ENCODE data around the gene MCMBP.

Gene MCMBP

GRCh38 chr10:119784340-119785067 is 88.1 kb downstream of the MCMBP start:
- H3K27ac Mint-ChIP-seq: peak overlapping the region in 2 of 3 experiments; percentile 1 to 12
- no peaks in the 10 kb centered on the region for H3K27me3 Mint-ChIP-seq (ENCODE audit: low read depth)
- H3K4me3 Mint-ChIP-seq: no peak overlapping the region
- H3K36me3 Mint-ChIP-seq (ENCODE audit: low read depth): peaks cover 8% of the 10 kb centered on the region
- no peak for TF ChIP-seq CTCF (IDR thresholded peaks at IDR 0.05; ENCODE audit: unreplicated experiment in 3 of 3)
- no peaks in the 10 kb centered on the region for H3K9me3 Mint-ChIP-seq
- H3K4me1 Mint-ChIP-seq: peaks cover 5% of the 10 kb centered on the region

GRCh38 chr10:119783665-119784027 is 89.0 kb downstream of the MCMBP start:
- no peaks in the 10 kb centered on the region for H3K27me3 Mint-ChIP-seq (ENCODE audit: low read depth)

GRCh38 chr10:119782981-119783664 is 89.5 kb downstream of the MCMBP start:
- Mint-ChIP-seq H3K4me1 (peaks cover 5% of the 10 kb centered on the region), H3K4me3 (no peak overlapping the region), H3K27ac (no peak overlapping the region), H3K9me3 (no peaks in the 10 kb centered on the region), H3K36me3 (ENCODE audit: low read depth) (peaks cover 6% of the 10 kb centered on the region), H3K27me3 (ENCODE audit: low read depth) (no peaks in the 10 kb centered on the region)
- no peak for TF ChIP-seq CTCF (IDR thresholded peaks at IDR 0.05; ENCODE audit: unreplicated experiment in 3 of 3)

More at GRCh38 chr10:119783665-119784027, 89.0 kb downstream of the MCMBP start:
- Mint-ChIP-seq H3K4me1 (peaks cover 5% of the 10 kb centered on the region), H3K4me3 (no peak overlapping the region), H3K27ac (no peak overlapping the region), H3K9me3 (no peaks in the 10 kb centered on the region), H3K36me3 (ENCODE audit: low read depth) (peaks cover 8% of the 10 kb centered on the region)
- TF ChIP-seq CTCF (IDR thresholded peaks at IDR 0.05; ENCODE audit: unreplicated experiment in 3 of 3): no peak

- Mint-ChIP-seq H3K27ac (no peak overlapping the region), H3K9me3 (no peaks in the 10 kb centered on the region), H3K36me3 (ENCODE audit: low read depth) (peaks cover 3% of the 10 kb centered on the region), H3K27me3 (ENCODE audit: low read depth) (no peaks in the 10 kb centered on the region), H3K4me1 (peaks cover 5% of the 10 kb centered on the region), H3K4me3 (no peak overlapping the region)
- TF ChIP-seq CTCF (IDR thresholded peaks at IDR 0.05; ENCODE audit: unreplicated experiment in 3 of 3): no peak
Observed at GRCh38 chr10:119781498-119781897, 91.1 kb downstream of the MCMBP start.

GRCh38 chr10:119780879-119781480 is 91.7 kb downstream of the MCMBP start:
- Mint-ChIP-seq H3K27ac (no peak overlapping the region), H3K4me1 (peaks cover 1% of the 10 kb centered on the region), H3K27me3 (ENCODE audit: low read depth) (no peaks in the 10 kb centered on the region), H3K9me3 (no peaks in the 10 kb centered on the region), H3K4me3 (no peak overlapping the region), H3K36me3 (ENCODE audit: low read depth) (peaks cover 3% of the 10 kb centered on the region)
- no peak for TF ChIP-seq CTCF (IDR thresholded peaks at IDR 0.05; ENCODE audit: unreplicated experiment in 3 of 3)

Data from nephron (organoid).